ENCODE measurements around the gene DDX54. TPM values are rescaled to one million over a fixed set of nuclear protein-coding genes. Genes with fewer than 3 reads are reported as not detected.
"Not testable (repeated sequence)": the region's sequence is repeated elsewhere in the genome, so short reads cannot be mapped to it uniquely, and the experiment has no call there.

DDX54 gene
- total RNA-seq, 1 donor from 2014 or later = 49.1 TPM

DNA sequence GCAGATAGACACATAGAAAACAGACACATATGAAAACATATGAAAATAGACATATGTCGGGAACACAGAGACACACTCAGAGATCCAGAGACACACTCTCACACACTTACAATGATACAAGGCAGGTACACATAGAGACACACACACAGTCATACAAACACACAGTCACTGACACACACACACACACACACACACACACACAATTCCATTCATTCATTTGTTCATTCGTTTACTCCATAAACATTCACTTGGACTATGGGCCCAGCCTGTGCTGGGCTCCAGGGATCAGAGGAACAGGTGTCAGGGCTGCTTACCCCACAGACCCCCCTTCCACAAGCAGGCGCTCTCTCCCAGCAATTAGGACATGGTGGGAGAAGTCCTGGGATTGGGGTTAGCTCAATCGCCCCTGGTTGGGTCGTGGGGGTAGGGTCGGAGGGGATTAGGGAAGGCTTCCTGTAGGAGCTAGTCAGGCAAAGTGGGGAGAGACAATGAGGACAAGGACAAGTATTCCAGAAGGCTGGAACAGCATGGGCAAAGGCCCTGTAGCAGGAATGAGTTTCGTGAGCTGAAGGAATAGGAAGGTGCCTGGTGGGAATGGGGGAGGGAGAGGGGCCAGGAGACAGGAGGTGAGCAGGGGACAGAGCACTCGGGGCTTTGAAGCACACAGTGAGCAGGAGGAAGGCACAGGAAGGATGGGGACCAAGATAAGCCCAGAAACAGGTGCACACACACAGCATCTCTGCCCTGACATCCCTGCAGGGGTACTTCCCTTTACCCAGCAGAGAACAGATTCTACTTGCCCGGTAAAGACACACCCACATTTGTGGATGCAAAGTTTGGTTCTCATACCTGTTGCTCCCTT is 56.2 kb downstream of the DDX54 start:
- DNase-seq (ENCODE audit: low read depth, low spot score) = no peak

DNA sequence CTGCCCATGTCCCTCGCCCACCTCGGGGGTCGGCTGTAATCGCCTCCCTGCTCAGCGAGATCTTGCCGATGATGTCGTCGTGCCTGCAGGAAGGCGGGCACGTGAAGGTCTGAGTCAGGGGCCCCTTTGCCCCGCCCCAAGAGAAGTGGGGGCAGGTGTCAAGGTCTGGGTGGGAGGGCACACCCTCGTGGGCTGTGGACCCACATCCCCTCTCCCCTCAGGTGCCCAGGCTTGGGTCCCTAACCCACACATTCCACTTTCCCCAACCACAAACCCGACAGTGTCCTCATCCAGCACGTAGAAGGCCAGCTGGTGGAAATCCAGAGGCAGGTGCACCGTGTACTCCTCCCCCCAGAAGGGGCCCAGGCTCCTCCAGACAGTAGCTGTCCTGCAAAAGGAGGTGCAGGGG is 57.5 kb downstream of the DDX54 start:
- no peak for DNase-seq (ENCODE audit: low read depth, low spot score)

DNA sequence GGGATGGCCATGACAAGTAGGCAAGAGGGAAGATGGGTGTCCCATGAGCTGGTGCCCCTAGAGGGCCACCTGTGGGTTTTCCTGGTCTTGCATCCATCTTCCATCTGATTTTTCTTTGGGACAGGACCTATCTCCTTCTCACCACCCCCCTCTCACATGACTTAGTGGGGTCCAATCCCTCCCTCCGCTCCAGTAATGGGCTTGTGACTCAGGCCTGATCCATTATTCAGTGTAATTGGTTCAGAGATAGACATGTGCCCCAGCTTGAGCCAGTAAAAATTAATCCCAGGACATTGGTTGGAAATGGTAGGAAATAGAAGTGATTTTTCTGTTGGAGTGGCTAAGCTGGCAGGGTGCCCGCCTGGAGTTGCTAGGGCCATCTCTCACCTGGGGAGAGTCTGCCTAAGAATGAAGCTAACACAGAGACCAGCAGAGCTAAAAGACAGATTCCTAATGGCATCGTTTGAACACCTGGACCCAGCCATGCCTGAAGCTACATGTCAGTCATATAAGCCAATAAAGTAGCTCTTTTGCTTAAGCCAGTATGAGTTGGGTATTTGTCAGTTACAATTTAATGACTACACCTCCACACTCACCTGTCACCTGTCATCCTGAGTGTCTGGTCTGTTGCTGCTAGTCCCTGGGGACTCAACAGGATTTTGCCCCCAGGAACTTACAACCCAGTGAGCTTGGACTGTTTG is 64.5 kb downstream of the DDX54 start:
- no peak for DNase-seq (ENCODE audit: low read depth, low spot score)

DNA sequence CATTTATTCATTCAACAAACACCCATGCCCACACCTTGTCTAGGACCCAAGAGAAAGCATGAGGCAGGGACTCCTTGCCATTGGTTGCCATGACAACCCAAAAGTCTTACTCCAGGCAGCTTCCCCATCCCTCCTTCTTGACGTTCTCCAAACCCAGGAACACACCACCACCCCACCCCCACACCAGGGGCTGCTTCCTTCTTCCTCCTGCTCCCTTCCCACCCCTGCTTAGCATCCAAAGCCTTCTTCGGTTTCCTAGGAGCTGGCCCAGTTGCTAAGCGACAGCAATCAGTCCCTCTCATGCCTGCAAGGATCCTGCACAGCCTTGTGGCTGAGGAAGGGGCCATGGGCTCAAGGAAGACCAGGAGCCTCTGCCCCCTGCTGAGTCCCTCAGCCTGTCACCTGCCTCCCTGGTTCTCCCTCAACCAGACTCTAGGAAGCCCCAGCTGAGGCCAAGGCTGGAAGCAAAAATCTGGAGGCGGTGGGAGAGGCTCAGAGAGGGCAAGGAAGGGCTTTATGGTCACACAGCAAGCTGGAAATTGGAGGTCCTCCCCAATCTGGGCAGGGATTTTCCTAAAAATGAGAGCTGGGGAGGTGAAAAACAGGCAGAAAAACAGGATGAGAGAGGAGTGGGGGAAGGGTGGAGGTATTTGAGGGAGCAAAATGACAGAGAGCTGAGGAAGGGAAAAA is 65.2 kb downstream of the DDX54 start:
- no peak for DNase-seq (ENCODE audit: low read depth, low spot score)

DNA sequence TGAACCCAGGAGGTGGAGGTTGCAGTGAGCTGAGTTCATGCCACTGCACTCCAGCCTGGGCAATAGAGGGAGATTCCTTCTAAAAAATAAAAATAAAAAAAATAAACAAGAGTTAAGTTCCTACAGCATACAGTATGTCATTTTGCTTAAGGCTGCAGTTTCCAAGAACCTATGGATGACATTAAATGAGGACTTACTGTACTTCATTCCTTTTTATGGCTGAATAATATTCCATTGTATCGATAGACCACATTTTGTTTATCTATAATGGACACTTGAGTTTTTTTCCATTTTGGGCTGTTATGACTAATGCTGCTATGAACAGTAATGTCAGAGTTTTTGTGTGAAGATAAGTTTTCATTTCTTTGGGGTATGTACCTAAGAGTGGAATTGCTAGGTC is 67.1 kb downstream of the DDX54 start:
- no peak for DNase-seq (ENCODE audit: low read depth, low spot score)

DNA sequence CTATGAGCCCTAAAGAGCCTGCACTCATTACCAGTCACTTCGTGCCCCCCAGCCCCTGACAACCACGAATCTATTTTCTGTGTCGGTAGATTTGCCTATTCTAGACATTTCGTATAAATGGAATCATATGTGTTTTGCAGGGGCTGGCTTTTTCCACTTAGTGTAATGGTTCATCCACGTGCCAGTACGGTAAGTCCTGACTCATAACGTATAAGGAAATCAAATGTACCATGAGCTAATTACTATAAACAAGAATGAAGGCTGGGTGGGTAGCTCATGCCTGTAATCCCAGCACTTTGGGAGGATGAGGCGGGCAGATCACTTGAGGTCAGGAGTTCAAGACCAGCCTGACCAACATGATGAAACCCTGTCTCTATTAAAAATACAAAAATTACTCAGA is 67.6 kb downstream of the DDX54 start:
- DNase-seq (ENCODE audit: low read depth, low spot score) = not testable (repeated sequence)

DNA sequence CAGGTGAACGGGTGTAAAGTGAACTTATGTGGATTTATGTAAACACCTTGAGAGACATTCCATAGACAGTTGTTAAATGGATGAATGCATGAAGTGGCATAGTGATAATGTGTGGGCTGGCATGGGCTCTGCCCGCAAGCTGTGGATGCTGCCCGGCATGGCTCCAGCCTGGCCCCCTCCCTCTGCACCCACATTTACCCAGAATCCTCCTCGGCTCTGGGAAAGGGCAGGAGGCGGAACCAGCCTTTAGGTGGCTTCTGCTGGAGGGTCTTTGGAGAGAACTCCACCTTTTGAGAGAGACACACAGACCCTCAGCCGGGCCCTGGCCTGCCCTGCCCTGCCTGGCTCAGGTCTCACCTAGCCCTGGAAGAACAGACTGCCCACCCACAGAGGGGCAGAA is 68.4 kb downstream of the DDX54 start:
- no peak for DNase-seq (ENCODE audit: low read depth, low spot score)

DNA sequence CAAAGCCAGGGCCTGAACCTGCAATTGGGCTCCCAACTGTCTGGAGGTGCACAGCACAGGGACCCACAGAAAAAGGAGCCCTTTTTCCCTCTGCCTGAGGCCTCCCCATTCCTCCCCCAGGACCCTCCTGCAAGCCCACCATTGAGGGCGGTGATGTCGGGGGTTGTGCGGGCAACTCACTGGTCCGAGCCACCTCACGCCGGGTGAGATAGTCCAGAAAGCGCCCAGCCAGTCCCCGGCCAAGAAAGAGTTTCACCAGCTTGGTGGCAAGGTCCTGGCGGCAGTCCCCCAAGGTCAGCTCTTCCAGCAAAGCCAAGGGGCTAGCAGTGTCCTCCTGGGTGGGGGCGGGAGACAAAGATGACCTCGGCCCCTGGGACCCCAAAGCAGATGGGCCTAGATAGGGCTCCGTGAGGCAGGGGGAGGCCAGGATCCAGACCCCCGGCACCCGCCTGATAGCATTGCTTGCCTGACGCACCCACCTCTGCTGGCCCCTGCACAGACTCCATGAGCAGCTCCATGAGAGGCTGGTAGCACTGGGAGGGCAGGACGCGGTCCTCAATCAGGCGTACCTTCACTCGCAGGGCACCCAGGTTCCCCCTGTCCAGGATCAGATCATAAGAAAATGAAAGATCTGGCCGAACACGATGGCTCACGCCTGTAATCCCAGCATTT is 69.7 kb downstream of the DDX54 start:
- no peak for DNase-seq (ENCODE audit: low read depth, low spot score)

DNA sequence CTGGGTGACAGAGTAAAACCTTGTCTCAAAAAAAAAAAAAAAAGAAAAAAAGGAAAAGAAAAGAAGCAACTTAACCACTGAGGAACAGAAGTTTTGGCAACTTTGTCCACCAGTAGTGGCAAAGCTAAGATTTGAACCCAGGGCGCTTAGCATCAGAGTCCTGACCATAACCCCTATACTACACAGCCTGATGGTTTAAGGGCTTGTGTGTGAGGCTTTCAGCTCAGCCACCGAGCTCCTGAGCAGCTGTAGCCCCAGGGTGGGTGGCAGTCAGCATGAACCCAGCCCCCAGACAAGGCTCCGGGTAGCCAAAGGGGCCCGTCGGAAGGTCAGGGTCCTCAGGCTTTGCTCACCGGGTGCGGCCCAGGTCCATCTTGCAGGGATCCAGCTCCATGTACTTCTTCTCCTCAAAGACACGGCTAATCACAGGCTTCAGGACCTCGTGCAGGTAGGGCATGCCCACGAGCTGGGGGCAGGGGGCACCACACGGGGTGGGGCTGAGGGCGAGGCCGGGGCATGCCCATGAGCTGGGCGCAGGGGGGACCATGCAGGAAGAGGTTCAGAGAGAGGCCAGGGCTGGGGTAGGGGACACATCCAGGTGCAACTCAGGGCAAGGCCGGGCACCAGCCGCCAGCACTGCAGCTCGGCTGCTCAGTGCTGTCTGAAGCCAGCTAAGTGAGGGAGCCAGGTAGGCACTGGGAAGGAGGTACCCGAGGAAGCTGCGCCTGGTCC is 70.7 kb downstream of the DDX54 start:
- no peak for DNase-seq (ENCODE audit: low read depth, low spot score)

DNA sequence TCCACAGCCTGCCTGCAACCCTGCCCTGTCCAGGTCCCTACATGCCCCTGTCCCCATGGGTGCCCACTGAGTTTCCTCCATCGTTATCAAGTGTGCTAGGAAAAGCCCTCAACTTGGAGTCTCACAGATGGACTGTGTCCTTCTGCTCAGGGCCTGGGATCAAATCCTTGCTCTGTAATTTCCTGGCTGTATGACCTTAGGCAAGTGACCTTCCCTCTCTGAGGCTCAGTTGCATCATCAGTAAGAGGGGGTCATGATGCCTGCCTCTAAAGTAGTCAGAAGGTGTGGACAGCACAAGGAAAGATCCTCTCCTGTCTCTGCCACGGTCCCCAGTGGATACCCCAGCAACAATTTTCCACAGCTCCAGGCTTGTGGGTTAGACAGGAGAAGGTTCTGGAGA is 71.9 kb downstream of the DDX54 start:
- no peak for DNase-seq (ENCODE audit: low read depth, low spot score)

DNA sequence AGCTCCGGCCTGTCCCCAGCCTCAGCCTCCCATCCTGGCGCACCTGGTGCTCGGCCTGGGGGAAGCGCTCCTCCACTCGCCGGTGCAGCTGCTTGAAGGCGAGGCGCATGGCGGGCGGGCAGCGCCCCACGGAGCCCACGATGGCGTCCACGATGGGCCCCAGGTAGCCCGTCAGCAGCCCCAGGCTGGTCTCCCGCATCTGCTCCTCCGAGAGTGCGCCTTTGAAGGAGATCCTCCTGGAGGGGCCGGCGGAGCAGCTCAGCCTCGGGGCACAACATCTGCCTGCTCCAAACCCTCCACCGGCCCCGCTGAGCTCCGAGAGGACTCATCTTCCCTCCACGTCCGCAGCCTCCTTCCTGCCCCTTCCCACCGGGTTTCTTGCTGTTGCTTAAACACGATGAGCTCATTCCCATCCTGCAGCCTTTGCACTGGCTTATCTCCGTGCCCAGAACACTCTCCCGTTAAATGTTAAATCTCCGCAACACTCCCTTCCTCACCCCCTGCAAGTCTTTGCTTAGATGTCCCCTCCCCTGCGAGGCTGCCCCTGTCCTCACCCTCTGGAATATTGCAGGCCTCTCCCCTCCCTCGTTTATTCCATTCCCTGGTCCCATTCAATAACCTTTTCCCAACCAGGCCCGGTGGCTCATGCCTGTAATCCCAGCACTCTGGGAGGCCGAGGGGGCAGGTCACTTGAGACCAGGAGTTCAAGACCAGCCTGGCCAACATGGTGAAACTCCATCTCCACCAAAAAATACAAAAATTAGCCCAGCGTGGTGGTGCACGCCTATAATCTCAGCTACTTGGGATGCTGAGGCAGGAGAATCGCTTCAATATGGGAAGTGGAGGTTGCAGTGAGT is 73.0 kb downstream of the DDX54 start:
- no peak for DNase-seq (ENCODE audit: low read depth, low spot score)

DNA sequence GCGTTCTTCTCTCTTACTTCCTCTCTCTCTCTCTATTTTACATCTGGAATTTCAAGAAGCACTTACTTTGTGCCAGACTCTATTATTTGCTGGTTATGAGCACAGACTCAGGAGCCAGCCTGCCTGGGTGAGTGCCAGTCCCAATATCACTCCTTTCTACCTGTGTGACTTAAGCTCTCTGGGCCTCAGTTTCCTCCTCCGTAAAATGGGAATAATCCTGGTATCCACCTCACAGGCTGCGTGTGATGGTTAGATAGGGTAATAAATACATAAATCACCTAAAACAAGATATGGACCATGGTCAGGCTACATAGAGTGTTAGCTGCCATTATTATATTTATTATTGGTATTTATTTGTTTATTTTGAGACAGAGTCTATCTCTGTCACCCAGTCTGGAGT is 74.0 kb downstream of the DDX54 start:
- DNase-seq (ENCODE audit: low read depth, low spot score) = no peak

DNA sequence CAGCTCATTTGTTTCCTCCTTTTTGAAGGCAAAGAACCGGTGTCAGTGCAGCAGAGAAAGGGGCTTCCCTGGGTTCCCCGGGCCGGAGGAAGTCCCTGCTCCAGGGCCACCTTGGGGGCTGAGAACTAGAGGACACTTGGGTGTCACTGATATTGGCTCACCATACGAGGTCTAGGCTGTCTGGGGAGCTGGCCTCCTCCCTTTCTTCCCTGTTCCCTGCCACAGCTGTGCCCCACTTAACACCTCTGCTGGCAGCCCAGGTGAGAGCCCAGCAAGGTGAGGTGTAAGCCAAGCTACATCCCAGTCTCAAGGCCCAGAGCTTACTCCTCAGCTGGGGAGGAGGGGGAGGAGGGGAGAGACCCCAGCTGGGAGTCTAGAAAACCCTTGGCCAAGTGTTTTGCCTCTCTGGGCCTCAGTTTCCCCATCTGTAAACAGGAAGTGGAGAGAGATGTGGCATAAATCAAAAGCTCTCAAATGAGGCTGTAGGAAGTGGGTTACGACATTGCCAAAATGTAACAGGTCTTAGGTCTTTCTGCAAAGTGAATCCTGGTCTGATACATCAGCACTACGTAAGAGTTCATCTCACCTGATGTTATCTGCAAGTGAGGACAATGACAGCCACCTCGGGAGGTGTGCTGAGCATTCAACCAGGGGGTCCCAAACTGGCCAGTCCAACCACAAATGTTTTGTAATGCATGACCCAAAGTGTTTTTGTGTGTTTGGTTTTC is 75.2 kb downstream of the DDX54 start:
- DNase-seq (ENCODE audit: low read depth, low spot score) = no peak

DNA sequence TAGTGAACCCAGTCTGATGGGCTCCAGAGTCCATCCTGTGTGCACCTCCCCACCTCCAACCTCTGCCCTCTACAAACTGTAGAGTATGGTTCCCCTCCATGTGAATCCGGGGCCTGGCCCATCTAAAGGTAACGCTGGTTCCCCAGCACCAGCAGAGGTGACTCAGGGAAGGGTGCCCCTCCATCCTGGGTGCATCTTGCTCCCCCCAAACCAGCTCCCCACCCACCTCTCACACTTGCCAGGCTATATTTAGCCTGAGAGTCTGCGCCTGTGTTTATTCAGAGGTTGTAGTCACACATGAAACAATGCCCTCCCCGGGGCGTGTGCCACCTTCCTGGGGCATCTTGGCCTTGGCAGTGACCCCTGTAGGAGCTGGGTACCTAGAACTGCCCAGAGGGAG is 75.9 kb downstream of the DDX54 start:
- DNase-seq (ENCODE audit: low read depth, low spot score) = no peak

DNA sequence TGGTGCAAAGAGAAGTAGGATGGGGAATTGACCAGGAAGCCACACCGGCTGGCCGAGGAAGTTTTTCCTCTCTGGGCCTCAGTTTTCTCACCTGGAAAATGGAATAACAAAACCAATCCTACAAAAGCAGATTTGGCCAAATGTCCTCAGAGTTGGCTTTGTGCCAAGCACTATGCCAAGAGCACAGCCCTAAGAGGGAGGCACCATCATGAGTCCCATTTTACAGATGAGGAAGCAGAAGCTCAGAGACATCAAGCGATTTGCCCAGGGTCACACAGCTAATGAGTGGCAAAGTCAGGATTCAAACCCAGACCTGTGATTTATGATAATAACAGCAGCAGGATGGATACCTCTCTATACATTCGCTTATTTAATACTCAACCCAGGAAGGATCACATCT is 77.0 kb downstream of the DDX54 start:
- DNase-seq (ENCODE audit: low read depth, low spot score) = no peak
